AG09309 (cell line): ENCODE measurements around the gene SCAF1.

Experiments
- DNase-seq: peaks from one replicate; pipeline ENCODE4 v3.0.0-alpha.2; 2010; ENCODE audit warnings: low read depth
- H3K4me3 ChIP-seq: 2 replicates; pipeline ENCODE4 v1.5.1; 2011; ENCODE audit warnings: mild to moderate bottlenecking, low read depth, low read length, moderate library complexity; ENCODE audit not compliant: control insufficient read depth
- CTCF ChIP-seq: IDR thresholded peaks from 2 replicates; pipeline ENCODE4 v1.5.1; 2011; ENCODE audit warnings: mild to moderate bottlenecking, low read depth, low read length, inconsistent platforms; ENCODE audit not compliant: insufficient read depth, control insufficient read depth; ENCODE audit errors: missing control alignments

SCAF1 gene

DNA sequence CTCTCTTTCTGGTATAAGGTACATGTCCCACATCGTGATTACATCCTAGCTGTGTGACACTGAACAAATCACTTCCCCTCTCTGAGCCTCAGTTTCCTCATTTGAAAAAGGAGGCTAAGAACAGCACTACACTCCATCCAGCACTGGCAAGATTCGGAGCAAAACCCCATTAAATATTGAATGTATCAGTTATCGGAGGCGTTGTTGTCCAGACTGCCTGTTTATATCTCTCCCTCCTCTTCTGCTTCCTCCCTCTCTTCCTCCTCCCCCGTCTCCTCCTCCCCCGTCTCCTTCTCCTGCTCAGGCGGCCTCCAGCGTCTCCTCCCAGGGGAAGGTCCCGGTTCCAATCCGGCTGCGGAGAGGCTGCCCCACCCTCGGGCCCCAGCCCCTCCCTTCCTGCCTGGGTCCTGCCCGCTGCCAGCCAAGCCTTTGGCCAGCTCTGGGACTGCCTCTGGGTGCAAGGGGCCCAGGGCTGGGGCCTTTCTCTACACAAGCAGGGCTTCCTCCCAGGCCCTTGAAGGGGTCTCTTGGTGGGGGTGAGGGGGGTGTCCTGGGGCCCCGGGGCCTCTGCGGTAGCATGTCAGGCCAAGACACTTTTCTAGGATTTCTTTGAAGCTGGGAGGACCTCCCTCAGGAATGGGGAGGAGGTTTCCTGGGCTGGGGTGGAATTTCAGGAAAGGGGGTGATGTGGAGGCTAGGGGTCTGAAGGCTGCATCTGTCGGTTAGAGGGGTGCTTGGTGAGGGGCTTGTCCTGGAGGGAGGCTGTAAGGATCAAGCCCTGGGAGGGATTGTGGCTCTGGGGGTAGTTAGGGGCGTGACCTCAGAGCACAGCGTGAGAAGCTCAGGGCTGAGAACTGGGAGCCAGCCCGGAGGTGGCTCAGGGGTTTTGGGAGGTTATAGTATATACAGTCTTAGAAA lies 3.9 kb upstream of the SCAF1 start:
- DNase-seq: peak; percentile 31
- no peak for TF ChIP-seq CTCF
- peak overlapping the region; percentile 74 for H3K4me3 ChIP-seq

- TF ChIP-seq CTCF: no peak
- peak overlapping the region; percentile 74 for H3K4me3 ChIP-seq
- DNase-seq: no peak
Observed at GRCh38 chr19:49639401-49640112, 2.5 kb upstream of the SCAF1 start.

- peak; percentile 100 for DNase-seq
- peak within 1 kb of the TSS; percentile 74 for H3K4me3 ChIP-seq
- TF ChIP-seq CTCF: no peak
Observed at GRCh38 chr19:49640113-49640898, 1.7 kb upstream of the SCAF1 start, which contains the start of gene RRAS. Gene RRAS (minus strand): TSS chr19:49640143. CDS start chr19:49640098, 45 bp downstream.

- no peak for DNase-seq
- TF ChIP-seq CTCF: no peak
- H3K4me3 ChIP-seq: peak overlapping the region; percentile 88
Observed at GRCh38 chr19:49642492-49643035, 555 bp downstream of the SCAF1 start.

DNA sequence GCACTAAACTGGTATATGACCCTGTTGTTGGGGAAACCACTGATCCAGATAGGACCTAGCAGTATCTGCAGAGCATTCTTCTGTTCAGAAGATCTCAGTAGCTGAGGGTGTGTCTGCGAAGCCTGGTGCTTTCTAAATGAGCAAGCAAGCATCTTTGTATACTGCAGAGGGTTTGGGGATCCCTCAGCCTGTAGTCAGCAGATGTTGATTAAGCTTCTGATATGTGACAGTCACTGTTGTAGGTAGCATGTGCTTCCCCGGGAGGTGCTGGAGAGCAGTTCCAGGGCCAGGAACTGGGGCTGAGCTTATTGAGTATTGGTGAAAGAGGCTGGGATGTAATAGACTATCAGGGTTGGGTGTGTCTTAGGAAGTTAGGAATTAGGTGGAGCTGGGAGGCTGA lies 1.5 kb downstream of the SCAF1 start:
- DNase-seq: no peak
- TF ChIP-seq CTCF: no peak
- no peak overlapping the region for H3K4me3 ChIP-seq

DNA sequence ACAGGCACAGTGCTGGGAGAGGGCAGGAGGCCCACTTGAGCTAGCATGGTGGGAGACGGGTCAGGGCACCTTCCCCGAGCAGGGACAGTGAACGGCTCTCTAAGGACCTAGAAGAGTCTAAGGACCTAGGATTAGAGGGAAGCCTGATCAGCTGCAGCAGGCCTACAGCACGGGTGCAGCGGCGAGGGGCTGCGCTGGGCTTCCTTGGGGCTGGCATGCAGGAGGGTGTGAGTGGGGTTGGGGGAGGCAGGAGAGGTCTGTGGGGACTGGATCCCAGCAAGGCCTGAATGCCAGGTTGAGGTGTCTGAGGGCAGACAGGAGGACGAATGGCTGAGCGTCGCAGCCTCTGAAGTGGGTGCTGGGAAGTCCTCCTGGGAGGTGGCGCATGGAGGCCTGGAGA lies 3.6 kb downstream of the SCAF1 start:
- no peak for TF ChIP-seq CTCF
- no peak for DNase-seq
- H3K4me3 ChIP-seq: no peak overlapping the region
